ENCODE results near the gene EFCAB6.

EFCAB6 gene

GRCh38 chr22:43744700-43745410 lies 67.2 kb downstream of the EFCAB6 start:
- no peak for DNase-seq

- DNase-seq: no peak
Observed at GRCh38 chr22:43743929-43744643, 68.0 kb downstream of the EFCAB6 start.

- DNase-seq: no peak
Observed at GRCh38 chr22:43743131-43743530, 69.0 kb downstream of the EFCAB6 start.

GRCh38 chr22:43742154-43742950 lies 69.8 kb downstream of the EFCAB6 start:
- no peak for DNase-seq

- no peak for DNase-seq
Observed at GRCh38 chr22:43740587-43741270, 71.4 kb downstream of the EFCAB6 start.

- no peak for DNase-seq
Observed at GRCh38 chr22:43739851-43740379, 72.2 kb downstream of the EFCAB6 start.

- DNase-seq: no peak
Observed at GRCh38 chr22:43737150-43737828, 74.8 kb downstream of the EFCAB6 start.

- no peak for DNase-seq
Observed at GRCh38 chr22:43736651-43737050, 75.5 kb downstream of the EFCAB6 start.

GRCh38 chr22:43734370-43735150 lies 77.5 kb downstream of the EFCAB6 start:
- no peak for DNase-seq

- DNase-seq: no peak
Observed at GRCh38 chr22:43733138-43733537, 79.0 kb downstream of the EFCAB6 start.

- DNase-seq: no peak
Observed at GRCh38 chr22:43731988-43732387, 80.1 kb downstream of the EFCAB6 start.

GRCh38 chr22:43726964-43727543 lies 85.1 kb downstream of the EFCAB6 start:
- DNase-seq: no peak

GRCh38 chr22:43726322-43726721 lies 85.8 kb downstream of the EFCAB6 start:
- DNase-seq: no peak

GRCh38 chr22:43723816-43724215 lies 88.3 kb downstream of the EFCAB6 start:
- no peak for DNase-seq

GRCh38 chr22:43722444-43722843 lies 89.7 kb downstream of the EFCAB6 start:
- DNase-seq: no peak

GRCh38 chr22:43720716-43721115 lies 91.4 kb downstream of the EFCAB6 start:
- DNase-seq: no peak

GRCh38 chr22:43714104-43714503 lies 98.0 kb downstream of the EFCAB6 start:
- no peak for DNase-seq

GRCh38 chr22:43711681-43712080 lies 100.4 kb downstream of the EFCAB6 start:
- DNase-seq: no peak

- no peak for DNase-seq
Observed at GRCh38 chr22:43707648-43708047, 104.5 kb downstream of the EFCAB6 start.

GRCh38 chr22:43706571-43707328 lies 105.4 kb downstream of the EFCAB6 start:
- no peak for DNase-seq

All from T-helper 2 cell (primary cell).